ENCODE results near the gene ALDH3A2. TPM values are rescaled to one million over a fixed set of nuclear protein-coding genes. Genes with fewer than 3 reads are reported as not detected.

Gene ALDH3A2
- total RNA-seq, 4 donors from 2014 or later: 92.1 to 143 (median 111) TPM

DNA sequence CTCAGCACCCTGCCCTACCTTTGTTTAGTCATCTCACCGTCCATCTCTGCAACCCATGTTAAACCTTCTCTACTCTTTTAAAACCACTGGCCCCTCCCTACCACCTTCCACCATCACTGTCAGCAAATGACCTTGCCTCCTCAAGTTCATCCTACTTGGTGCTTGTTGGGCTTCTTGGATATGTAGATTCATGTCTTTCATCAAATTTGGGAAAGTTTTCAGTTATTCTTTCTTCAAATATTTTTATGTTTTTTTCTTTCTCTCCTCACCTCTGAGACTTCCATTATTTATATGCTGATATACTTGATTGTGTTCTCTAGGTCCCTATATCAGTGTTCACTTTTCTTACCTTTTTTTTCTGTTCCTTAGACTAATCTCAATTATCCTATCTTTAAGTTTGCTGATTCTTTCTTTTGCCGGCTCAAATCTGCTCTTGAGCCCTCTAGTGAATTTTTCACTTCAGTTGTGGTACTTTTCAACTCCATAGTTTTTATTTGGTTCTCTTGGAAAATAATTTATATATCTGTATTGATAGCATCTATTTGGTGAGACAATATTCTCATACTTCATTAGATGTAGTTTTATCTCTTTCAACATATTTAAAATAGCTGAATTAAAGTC, 28.7 kb upstream of the ALDH3A2 start:
- ATAC-seq (ENCODE audit: low FRiP score) (no peak), DNase-seq (ENCODE audit: low spot score) (no peak)
- TF ChIP-seq, protein P1, sequence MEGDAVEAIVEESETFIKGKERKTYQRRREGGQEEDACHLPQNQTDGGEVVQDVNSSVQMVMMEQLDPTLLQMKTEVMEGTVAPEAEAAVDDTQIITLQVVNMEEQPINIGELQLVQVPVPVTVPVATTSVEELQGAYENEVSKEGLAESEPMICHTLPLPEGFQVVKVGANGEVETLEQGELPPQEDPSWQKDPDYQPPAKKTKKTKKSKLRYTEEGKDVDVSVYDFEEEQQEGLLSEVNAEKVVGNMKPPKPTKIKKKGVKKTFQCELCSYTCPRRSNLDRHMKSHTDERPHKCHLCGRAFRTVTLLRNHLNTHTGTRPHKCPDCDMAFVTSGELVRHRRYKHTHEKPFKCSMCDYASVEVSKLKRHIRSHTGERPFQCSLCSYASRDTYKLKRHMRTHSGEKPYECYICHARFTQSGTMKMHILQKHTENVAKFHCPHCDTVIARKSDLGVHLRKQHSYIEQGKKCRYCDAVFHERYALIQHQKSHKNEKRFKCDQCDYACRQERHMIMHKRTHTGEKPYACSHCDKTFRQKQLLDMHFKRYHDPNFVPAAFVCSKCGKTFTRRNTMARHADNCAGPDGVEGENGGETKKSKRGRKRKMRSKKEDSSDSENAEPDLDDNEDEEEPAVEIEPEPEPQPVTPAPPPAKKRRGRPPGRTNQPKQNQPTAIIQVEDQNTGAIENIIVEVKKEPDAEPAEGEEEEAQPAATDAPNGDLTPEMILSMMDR (IDR thresholded peaks at IDR 0.05): no peak

DNA sequence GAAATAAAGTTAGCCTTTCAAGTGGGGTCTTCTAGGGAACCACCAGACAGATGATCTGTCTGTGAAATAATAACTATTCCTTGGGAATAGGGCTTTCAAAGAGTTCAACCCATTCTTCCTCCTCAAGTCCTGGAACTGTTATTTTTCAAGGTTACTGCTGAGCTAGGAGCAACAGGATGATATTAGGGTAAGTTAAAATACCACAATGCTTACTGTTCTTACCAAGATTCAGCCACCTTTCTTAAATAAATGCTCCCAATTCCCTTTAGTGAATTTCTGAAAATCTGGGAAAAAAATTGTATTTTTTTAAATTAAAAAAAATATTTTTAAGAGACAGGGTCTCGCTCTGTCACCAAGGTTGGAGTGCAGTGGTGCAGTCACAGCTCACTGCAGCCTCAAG, 26.9 kb upstream of the ALDH3A2 start:
- DNase-seq (ENCODE audit: low spot score): no peak
- ATAC-seq (ENCODE audit: low FRiP score): no peak
- TF ChIP-seq, protein P1 (IDR thresholded peaks at IDR 0.05): no peak

DNA sequence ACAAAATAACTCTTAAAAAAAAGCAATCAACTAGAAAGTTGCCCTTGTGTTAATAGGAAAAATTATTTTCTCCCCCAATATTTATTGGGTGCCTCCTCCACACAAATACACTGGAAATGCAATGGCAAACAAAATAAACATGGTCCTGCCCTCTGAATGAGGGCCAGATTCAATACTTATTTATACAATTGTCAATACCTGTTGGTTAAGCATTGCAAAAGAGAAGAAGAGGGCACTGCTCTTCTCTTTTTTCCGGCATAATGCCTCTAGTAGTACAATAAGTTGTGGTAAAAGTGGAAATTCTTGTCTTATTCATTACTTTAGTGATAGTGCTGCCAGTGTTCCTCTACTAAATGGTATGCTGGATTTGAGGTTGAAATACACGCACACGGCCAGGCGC, 22.5 kb upstream of the ALDH3A2 start:
- ATAC-seq (ENCODE audit: low FRiP score): no peak
- TF ChIP-seq, protein P1 (IDR thresholded peaks at IDR 0.05): no peak
- no peak for DNase-seq (ENCODE audit: low spot score)

DNA sequence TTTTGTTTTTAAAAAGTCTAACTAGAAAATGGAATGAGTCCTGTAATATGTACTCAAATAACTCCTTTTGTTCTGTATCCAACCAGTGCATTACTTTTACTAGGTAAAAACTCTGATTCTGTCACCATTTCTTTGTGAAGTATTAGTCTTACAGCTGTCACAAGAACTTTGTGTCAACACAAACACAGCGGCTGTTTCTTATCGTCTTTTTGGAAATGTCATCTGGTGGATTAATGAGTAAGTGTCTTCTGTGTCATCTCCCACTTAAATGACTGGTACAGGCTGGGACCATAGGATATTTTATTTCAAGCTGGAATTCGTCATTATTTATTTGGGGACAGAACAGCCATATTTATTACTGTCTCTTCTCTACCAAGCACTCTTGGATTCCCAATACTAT, 19.1 kb upstream of the ALDH3A2 start:
- TF ChIP-seq, protein P1 (IDR thresholded peaks at IDR 0.05): no peak
- DNase-seq (ENCODE audit: low spot score) (no peak), ATAC-seq (ENCODE audit: low FRiP score) (no peak)

DNA sequence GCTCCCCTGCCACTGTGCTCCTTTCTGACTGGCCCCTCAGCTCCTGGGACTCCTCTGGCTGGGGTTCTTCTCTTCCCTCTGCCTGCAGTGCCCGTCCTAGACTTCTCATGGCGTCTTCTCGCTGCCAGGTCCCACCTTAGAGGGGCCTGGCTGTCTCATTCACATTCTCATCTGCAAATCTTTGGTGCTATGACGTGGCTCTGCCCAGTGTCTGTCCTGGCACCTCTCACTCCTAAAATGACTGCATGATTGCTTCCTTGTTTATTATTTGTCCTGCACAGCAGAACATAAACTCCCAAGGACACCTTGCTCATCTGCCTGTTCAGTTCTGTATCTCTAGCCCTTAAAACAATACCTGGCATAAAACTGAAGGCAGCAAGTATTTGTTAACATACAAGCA, 18.5 kb upstream of the ALDH3A2 start:
- TF ChIP-seq, protein P1 (IDR thresholded peaks at IDR 0.05): no peak
- no peak for ATAC-seq (ENCODE audit: low FRiP score)
- no peak for DNase-seq (ENCODE audit: low spot score)

DNA sequence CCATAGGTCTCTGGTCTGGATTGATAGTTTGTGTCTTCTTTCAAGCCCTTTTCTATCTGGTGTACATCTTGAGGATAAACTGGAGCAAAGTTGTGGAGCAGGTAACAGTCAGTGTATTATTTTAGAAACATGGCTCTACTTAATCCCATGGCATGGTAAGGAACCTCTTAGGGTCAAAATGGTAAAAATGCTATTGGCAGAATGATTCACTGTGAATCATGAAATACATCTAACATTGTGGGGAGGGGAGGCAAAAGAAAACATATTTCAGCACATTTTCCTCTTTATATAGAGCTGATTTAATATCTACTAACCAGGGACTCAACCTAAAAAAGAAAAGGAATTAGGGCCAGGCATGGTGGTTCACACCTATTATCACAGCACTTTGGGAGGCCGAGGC, 17.9 kb upstream of the ALDH3A2 start:
- ATAC-seq (ENCODE audit: low FRiP score) (no peak), DNase-seq (ENCODE audit: low spot score) (no peak)
- TF ChIP-seq, protein P1 (IDR thresholded peaks at IDR 0.05): no peak

DNA sequence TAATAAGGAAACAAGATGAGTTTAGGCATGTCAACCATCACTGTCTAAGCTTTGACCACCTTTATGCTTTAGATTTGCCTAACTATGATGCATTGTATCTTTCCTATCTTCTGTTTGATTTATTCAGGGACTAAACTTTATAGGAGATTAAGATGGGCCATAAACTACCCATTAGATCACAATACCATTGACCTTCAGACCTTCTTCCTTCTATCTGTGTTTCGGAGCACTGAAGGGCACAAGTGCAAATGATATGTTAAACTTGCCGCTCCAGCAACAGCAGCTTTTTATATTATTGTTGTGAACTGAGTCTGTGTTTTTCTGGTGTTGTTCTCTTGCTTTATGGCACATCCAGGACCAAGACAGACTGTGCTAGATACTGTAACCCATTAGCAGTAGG, 16.6 kb upstream of the ALDH3A2 start:
- TF ChIP-seq, protein P1 (IDR thresholded peaks at IDR 0.05): no peak
- no peak for ATAC-seq (ENCODE audit: low FRiP score)

More for the DNA sequence above, 16.6 kb upstream of the ALDH3A2 start:
- no peak for DNase-seq (ENCODE audit: low spot score)
